ENCODE data around the gene PPP2R5C. TPM values are rescaled to one million over a fixed set of nuclear protein-coding genes. Genes with fewer than 3 reads are reported as not detected.

PPP2R5C gene
- total and polyA plus RNA-seq, 2 of the 8 experiments (the other 6 are each of a cell fraction or from before 2014, with no cell fraction given): 49.6 to 95.9 TPM

DNA sequence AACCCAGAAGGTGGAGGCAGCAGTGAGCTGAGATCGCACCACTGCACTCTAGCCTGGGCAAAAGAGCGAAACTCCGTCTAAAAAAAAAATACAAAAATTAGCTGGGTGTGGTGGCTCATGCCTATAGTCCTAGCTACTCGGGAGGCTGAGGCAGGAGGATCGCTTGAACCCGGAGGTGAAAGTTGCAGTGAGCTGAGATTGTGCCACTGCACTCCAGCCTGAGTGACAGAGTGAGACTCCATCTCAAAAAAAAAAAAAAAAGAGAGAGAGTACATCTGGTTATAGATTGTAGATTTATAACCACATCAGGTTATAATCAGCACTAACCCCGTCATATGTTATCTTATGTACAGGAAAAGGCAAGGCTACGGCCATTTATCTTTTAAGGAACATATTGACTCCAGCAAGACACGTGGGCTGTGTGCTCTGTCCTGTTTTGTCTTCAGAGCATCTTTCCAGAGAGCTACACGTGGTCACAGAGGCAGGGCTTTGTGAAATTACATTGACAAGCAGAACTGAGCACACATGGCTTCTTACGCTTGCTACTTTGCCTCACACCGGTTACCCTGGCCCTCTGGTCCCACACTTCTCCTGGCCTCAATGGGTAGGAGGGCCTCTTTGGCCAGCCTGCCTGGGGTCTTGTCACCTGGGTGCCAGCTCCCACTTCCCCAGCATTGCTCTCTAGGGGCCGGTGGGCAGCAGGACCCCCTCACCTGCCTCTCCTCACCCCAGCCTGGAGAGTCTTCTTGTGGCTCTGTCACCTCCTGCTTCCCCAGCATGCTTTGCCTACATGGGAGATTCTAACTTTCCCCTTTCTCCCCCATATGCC lies 196.1 kb downstream of the PPP2R5C start:
- Histone ChIP-seq H3K79me1 (ENCODE audit: low read depth, low read length) (no peaks in the 10 kb centered on the region), H3K14ac (ENCODE audit: insufficient read length) (no peak overlapping the region), H3K4ac (replicated peaks; ENCODE audit: insufficient read length, low read depth, low read length) (no peak overlapping the region), H3K9ac (replicated peaks in 1 of 4; ENCODE audit: extremely low read depth in 1 of 4, low read depth in 3 of 4, low read length in 3 of 4) (no peak overlapping the region), H4K91ac (replicated peaks; ENCODE audit: insufficient read length, low read length) (no peak overlapping the region), H2BK20ac (ENCODE audit: low read length) (no peak overlapping the region), H3K56ac (replicated peaks; ENCODE audit: insufficient read length, low read depth, low read length) (no peak overlapping the region), H3K79me2 (ENCODE audit: control insufficient read depth in 1 of 2, insufficient read depth in 2 of 2, low read length in 2 of 2) (no peaks in the 10 kb centered on the region), H3K27me3 (replicated peaks in 1 of 4; ENCODE audit: control insufficient read depth in 3 of 4, extremely low read depth in 1 of 4, insufficient read depth in 3 of 4, low read length in 3 of 4) (peaks cover 4 to 16% (median 10%) of the 10 kb centered on the region in 4 experiments), H2BK15ac (ENCODE audit: low read length) (no peak overlapping the region), H3K9me3 (ENCODE audit: insufficient read depth in 2 of 2, low read depth in 1 of 2, low read length in 1 of 2) (no peaks in the 10 kb centered on the region), H2AFZ (ENCODE audit: low read length) (no peak overlapping the region), H3K4me3 (ENCODE audit: extremely low read depth in 1 of 4, insufficient read depth in 2 of 4, low read depth in 3 of 4, low read length in 4 of 4) (no peak overlapping the region), H2BK120ac (replicated peaks; ENCODE audit: low read depth, low read length) (no peak overlapping the region), H3K23ac (ENCODE audit: insufficient read length) (no peak overlapping the region), H3K4me2 (ENCODE audit: insufficient read depth in 1 of 2, low read depth in 2 of 2, low read length in 2 of 2) (no peak overlapping the region), H4K8ac (ENCODE audit: extremely low read depth, insufficient read depth, low read length) (no peak overlapping the region), H2AK5ac (ENCODE audit: low read depth, low read length) (no peak overlapping the region), H3K4me1 (replicated peaks in 1 of 4; ENCODE audit: control insufficient read depth in 3 of 4, insufficient read depth in 4 of 4, low read length in 3 of 4) (peaks cover 0 to 3% (median 0%) of the 10 kb centered on the region in 4 experiments; a peak in 1 of 7 replicates), H4K5ac (ENCODE audit: insufficient read length, low read depth, low read length) (no peak overlapping the region), H2BK5ac (ENCODE audit: low read depth, low read length) (no peak overlapping the region), H2BK12ac (ENCODE audit: low read depth, low read length) (no peak overlapping the region), H4K20me1 (replicated peaks in 1 of 2; ENCODE audit: control insufficient read depth in 1 of 2, insufficient read depth in 2 of 2, low read length in 2 of 2) (no peaks in the 10 kb centered on the region), H3K18ac (ENCODE audit: extremely low read depth, low read length) (no peak overlapping the region), H3K23me2 (ENCODE audit: low read depth, low read length) (no peaks in the 10 kb centered on the region), H3K36me3 (ENCODE audit: control insufficient read depth in 2 of 4, insufficient read depth in 4 of 4, low read length in 3 of 4) (no peaks in the 10 kb centered on the region), H3K27ac (ENCODE audit: low read depth, low read length) (no peak overlapping the region)
- FAIRE-seq: no peak
- TF ChIP-seq MAFK (IDR thresholded peaks at IDR 0.05; ENCODE audit: low read depth, low read length) (no peak), SIRT6 (IDR thresholded peaks at IDR 0.05; ENCODE audit: low read length) (no peak), TCF12 (IDR thresholded peaks at IDR 0.05; ENCODE audit: low read depth, low read length) (no peak), TBP (IDR thresholded peaks at IDR 0.05; ENCODE audit: low read depth, low read length) (no peak), NRF1 (IDR thresholded peaks at IDR 0.05; ENCODE audit: low read depth, low read length) (no peak), JUND (IDR thresholded peaks at IDR 0.05; ENCODE audit: low read length) (no peak)
- ChIA-PET POLR2A (ENCODE audit: partially characterized antibody) (interaction anchor here (0.6 to 1.4 kb wide), 2 partner anchors 9 kb away, joined by 3 to 5 read pairs; no protein-coding TSS in a partner anchor), CTCF (ENCODE audit: partially characterized antibody) (interaction anchor here (0.6 to 2.3 kb wide), 4 partner anchors 13 to 187 kb away, joined by 3 to 8 read pairs (median 4); no protein-coding TSS in a partner anchor)
- WGBS, 2 experiments (ENCODE audit: extremely low coverage in 1 of 2, insufficient coverage in 1 of 2, insufficient read length in 1 of 2, insufficient replicate concordance in 2 of 2, low coverage in 1 of 2, low lambda C conversion rate in 2 of 2, missing lambda C conversion rate in 1 of 2): 86% methylated on average over 13 of the region's 13 CpGs; no CpG with 5 or more reads in 1 of the 2 experiments
- no peak for DNase-seq (ENCODE audit: low read depth in 1 of 2, low spot score in 2 of 2)
